ENCODE data around the gene MAP9. TPM values are rescaled to one million over a fixed set of nuclear protein-coding genes. Genes with fewer than 3 reads are reported as not detected.

The MAP9 gene
- total and polyA plus RNA-seq, 8 donors: 2.7 to 10.1 (median 6.2) TPM

DNA sequence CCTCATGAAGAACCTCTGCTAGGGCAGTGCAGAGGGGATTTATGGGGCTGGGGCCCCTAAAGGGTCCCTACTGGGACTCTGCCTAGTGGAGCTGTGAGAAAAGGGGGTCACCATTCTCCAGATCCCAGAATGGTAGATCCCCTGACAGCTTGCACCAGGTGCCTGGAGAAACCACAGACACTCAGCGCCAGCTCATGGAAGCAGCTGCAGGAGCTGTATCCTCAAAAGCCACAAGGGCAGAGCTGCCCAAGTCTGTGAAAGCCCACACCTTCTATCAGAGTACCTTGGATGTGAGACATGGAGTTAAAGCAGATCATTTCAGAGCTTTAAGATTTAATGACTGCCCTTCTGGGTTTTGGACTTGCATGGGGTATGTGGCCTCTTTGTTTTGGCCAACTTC lies 38.6 kb downstream of the MAP9 start:
- no peak overlapping the region for H3K4me3 ChIP-seq
- WGBS, 2 donors: 88 to 93% methylated on average over 1 of the region's 1 CpG
- FAIRE-seq (no peak), DNase-seq (no peak), ATAC-seq (no peak)
- no peaks in the 10 kb centered on the region for H3K9me3 ChIP-seq
- no peaks in the 10 kb centered on the region for H3K36me3 ChIP-seq
- TF ChIP-seq, protein P1, sequence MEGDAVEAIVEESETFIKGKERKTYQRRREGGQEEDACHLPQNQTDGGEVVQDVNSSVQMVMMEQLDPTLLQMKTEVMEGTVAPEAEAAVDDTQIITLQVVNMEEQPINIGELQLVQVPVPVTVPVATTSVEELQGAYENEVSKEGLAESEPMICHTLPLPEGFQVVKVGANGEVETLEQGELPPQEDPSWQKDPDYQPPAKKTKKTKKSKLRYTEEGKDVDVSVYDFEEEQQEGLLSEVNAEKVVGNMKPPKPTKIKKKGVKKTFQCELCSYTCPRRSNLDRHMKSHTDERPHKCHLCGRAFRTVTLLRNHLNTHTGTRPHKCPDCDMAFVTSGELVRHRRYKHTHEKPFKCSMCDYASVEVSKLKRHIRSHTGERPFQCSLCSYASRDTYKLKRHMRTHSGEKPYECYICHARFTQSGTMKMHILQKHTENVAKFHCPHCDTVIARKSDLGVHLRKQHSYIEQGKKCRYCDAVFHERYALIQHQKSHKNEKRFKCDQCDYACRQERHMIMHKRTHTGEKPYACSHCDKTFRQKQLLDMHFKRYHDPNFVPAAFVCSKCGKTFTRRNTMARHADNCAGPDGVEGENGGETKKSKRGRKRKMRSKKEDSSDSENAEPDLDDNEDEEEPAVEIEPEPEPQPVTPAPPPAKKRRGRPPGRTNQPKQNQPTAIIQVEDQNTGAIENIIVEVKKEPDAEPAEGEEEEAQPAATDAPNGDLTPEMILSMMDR (IDR thresholded peaks at IDR 0.05): no peak
- H3K27me3 ChIP-seq: no peaks in the 10 kb centered on the region
- no peak overlapping the region for H3K27ac ChIP-seq
- H3K4me1 ChIP-seq: no peaks in the 10 kb centered on the region
- intact Hi-C loops (cut with DNase I): no loop called here

DNA sequence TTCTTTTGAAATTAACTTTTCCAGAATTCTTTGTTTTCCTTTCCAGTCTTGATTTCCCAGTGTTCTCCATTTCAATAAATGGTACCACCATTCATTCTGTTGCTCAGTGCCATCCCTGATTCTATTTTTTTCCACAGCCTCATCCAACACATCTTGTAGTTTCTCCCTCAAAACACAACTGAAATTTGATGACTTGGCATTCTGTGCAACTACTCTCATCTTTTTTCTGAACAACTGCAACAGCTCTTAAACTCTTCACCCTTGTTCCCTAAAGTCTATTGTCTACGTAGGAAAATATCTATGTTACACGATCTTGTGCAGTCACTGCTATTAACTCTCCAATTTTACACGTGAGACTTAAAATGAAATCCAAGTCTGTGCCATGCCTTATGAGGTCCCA lies 40.5 kb downstream of the MAP9 start:
- Histone ChIP-seq H3K4me3 (no peak overlapping the region), H3K4me1 (no peaks in the 10 kb centered on the region), H3K9me3 (no peaks in the 10 kb centered on the region), H3K27me3 (no peaks in the 10 kb centered on the region), H3K36me3 (no peaks in the 10 kb centered on the region), H3K27ac (no peak overlapping the region)
- FAIRE-seq: no peak
- intact Hi-C loops (cut with DNase I): no loop called here
- ATAC-seq: no peak
- 71 to 85% methylated on average over 3 of the region's 3 CpGs for WGBS, 2 donors
- no peak for DNase-seq
- TF ChIP-seq, protein P1 (IDR thresholded peaks at IDR 0.05): no peak

DNA sequence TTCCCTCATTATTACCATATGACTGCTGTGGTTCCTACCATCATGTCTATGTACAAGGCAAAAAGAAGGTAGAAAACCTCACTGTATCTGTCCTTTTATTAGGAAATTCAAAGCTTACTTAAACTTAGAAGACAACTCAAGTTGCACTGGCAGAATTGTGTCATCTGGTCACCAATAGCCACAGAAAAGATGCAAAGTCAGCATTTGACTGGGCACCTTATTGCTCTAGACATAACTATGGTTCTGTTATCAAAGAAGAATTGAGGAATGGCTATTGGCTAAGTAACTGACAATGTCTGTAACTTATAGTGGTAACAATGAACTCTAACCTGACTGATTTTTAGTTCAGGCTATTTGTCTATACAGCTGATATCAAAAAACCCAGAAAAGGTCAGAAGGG lies 45.3 kb downstream of the MAP9 start:
- FAIRE-seq (no peak), DNase-seq (no peak), ATAC-seq (no peak)
- H3K4me1 ChIP-seq: no peaks in the 10 kb centered on the region
- TF ChIP-seq, protein P1 (IDR thresholded peaks at IDR 0.05): no peak
- H3K27me3 ChIP-seq: no peaks in the 10 kb centered on the region
- H3K9me3 ChIP-seq: no peaks in the 10 kb centered on the region
- no peak overlapping the region for H3K4me3 ChIP-seq
- intact Hi-C loops (cut with DNase I): no loop called here
- H3K27ac ChIP-seq: no peak overlapping the region
- H3K36me3 ChIP-seq: no peaks in the 10 kb centered on the region

DNA sequence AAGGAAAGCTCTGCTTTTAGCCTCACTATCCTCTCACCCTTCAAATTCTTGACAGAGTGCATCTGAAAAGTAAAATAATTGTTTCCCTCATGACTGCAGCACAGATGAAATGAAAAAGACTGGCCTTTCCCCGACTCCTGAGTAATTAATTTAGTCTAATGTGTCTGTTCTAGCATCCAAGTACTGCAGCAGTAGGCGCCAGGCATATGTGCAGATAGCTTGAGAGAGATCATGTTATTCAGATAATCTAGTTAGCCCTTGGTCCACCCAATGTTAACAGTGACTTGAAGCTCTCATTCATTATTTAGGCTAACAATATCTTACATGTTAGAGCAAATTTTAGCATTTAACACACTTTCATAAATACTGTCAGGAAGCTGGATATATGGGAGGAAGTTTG lies 54.0 kb downstream of the MAP9 start:
- ATAC-seq (no peak), DNase-seq (no peak), FAIRE-seq (no peak)
- Histone ChIP-seq H3K4me1 (no peaks in the 10 kb centered on the region), H3K27ac (no peak overlapping the region), H3K4me3 (no peak overlapping the region), H3K27me3 (no peaks in the 10 kb centered on the region), H3K36me3 (no peaks in the 10 kb centered on the region), H3K9me3 (no peaks in the 10 kb centered on the region)
- TF ChIP-seq, protein P1 (IDR thresholded peaks at IDR 0.05): no peak
- 35 to 44% methylated on average over 2 of the region's 2 CpGs for WGBS, 2 donors
- intact Hi-C loops (cut with DNase I): no loop called here

DNA sequence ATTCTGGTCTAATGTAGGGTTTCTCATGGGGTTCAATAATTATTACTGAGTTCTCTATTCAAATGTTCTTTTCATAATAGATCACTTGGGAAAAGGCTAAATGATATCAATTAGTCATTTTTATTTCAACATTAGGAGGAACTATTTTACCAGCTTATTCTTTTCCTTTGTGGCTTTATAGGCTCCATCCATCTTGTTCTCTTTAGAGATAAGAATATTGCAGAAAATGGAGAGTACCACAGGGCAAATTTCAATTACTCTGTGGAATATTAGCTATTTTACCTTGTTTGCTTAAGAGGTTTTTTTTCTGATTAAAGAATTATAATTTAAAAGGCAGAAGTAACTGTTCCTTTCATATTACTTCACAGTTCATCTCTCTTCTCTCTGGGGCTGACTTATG lies 55.8 kb downstream of the MAP9 start:
- no peaks in the 10 kb centered on the region for H3K4me1 ChIP-seq
- intact Hi-C loops (cut with DNase I): no loop called here
- FAIRE-seq: no peak

More for the DNA sequence above, 55.8 kb downstream of the MAP9 start:
- H3K9me3 ChIP-seq: no peaks in the 10 kb centered on the region
- no peaks in the 10 kb centered on the region for H3K27me3 ChIP-seq
- TF ChIP-seq, protein P1 (IDR thresholded peaks at IDR 0.05): no peak
- no peak for DNase-seq
- H3K27ac ChIP-seq: no peak overlapping the region
- H3K4me3 ChIP-seq: no peak overlapping the region
- no peak for ATAC-seq
- H3K36me3 ChIP-seq: no peaks in the 10 kb centered on the region

Measured in pancreas (tissue), 10 donors.